Measurements from ENCODE around the gene RAB8A.
"Not testable (repeated sequence)": the region's sequence is repeated elsewhere in the genome, so short reads cannot be mapped to it uniquely, and the experiment has no call there.

Gene RAB8A

DNA sequence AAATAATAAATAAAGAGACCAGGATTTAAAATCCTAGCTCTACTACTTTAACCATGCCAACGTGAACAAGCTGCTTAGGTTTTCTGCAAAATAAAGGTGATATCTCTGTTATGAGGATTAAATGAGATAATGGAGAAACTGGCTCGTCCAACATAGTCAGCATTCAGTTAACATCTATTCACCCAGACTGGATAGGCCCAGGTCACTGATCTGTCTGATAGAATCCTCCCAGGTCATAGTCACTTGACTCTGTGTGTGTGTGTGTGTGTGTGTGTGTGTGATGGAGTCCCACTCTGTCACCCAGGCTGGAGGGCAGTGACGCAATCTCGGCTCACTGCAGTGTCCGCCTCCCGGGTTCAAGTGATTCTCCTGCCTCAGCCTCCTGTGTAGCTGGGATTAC is 12.9 kb upstream of the RAB8A start:
- TF ChIP-seq, protein P1, sequence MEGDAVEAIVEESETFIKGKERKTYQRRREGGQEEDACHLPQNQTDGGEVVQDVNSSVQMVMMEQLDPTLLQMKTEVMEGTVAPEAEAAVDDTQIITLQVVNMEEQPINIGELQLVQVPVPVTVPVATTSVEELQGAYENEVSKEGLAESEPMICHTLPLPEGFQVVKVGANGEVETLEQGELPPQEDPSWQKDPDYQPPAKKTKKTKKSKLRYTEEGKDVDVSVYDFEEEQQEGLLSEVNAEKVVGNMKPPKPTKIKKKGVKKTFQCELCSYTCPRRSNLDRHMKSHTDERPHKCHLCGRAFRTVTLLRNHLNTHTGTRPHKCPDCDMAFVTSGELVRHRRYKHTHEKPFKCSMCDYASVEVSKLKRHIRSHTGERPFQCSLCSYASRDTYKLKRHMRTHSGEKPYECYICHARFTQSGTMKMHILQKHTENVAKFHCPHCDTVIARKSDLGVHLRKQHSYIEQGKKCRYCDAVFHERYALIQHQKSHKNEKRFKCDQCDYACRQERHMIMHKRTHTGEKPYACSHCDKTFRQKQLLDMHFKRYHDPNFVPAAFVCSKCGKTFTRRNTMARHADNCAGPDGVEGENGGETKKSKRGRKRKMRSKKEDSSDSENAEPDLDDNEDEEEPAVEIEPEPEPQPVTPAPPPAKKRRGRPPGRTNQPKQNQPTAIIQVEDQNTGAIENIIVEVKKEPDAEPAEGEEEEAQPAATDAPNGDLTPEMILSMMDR (IDR thresholded peaks at IDR 0.05; ENCODE audit: low read depth, low read length, missing control alignments) = no peak
- no peak overlapping the region for H3K4me3 ChIP-seq (replicated peaks; ENCODE audit: low read depth, low read length)
- DNase-seq (ENCODE audit: extremely low read depth, low read depth) = no peak

GRCh38 chr19:16099314-16099965 is 12.2 kb upstream of the RAB8A start:
- DNase-seq (ENCODE audit: extremely low read depth, low read depth); H3K4me3 ChIP-seq (replicated peaks; ENCODE audit: low read depth, low read length): not testable (repeated sequence)

- DNase-seq (ENCODE audit: extremely low read depth, low read depth) = no peak
- no peak overlapping the region for H3K4me3 ChIP-seq (replicated peaks; ENCODE audit: low read depth, low read length)
- TF ChIP-seq, protein P1 (IDR thresholded peaks at IDR 0.05; ENCODE audit: low read depth, low read length, missing control alignments) = no peak
Measured at GRCh38 chr19:16100524-16100923, 11.2 kb upstream of the RAB8A start.

DNA sequence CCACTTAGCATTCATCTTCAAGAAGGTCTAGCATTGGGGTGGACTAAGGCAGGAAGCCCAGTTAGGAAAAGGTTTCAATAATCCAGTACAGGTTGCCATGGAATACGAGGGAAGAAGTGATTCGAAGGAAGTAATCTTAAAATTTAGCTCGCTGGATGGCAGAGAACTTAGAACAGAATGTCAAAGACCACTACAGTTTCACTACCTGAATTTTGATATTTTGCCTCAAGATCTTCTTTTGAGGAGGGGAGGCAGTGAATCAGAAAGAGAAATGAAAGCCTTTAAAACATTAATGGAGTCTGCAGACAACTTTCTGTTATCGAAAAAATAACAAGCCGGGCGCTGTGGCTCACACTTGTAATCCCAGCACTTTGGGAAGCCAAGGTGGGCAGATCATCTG is 7.0 kb upstream of the RAB8A start:
- no peak overlapping the region for H3K4me3 ChIP-seq (replicated peaks; ENCODE audit: low read depth, low read length)
- DNase-seq (ENCODE audit: extremely low read depth, low read depth) = no peak
- TF ChIP-seq, protein P1 (IDR thresholded peaks at IDR 0.05; ENCODE audit: low read depth, low read length, missing control alignments) = no peak

DNA sequence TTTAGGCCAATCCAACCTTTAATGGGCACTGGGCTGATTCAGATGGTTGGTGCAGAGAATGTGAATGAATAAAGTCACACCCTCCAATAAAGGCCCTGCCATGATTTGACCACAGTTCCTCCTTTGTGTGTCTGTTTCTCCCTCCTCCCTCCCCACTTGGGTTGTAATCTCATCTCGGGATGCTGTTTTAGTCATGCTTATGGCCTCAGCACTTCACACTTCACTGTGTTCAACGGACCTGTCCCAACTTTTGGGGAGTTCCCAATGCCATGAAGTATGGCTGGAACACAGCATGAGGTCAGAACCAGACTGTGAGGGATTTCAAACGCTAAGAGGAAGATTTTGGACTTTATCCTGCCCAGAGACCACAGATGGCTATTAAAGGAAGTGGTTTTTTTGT is 5.6 kb upstream of the RAB8A start:
- no peak overlapping the region for H3K4me3 ChIP-seq (replicated peaks; ENCODE audit: low read depth, low read length)
- DNase-seq (ENCODE audit: extremely low read depth, low read depth) = no peak
- TF ChIP-seq, protein P1 (IDR thresholded peaks at IDR 0.05; ENCODE audit: low read depth, low read length, missing control alignments) = no peak

- TF ChIP-seq, protein P1 (IDR thresholded peaks at IDR 0.05; ENCODE audit: low read depth, low read length, missing control alignments) = no peak
- peak overlapping the region; percentile 80 for H3K4me3 ChIP-seq (replicated peaks; ENCODE audit: low read depth, low read length)
- no peak for DNase-seq (ENCODE audit: extremely low read depth, low read depth)
Measured at GRCh38 chr19:16111909-16112752, 442 bp downstream of the RAB8A start.

GRCh38 chr19:16112778-16113177 is 1.1 kb downstream of the RAB8A start:
- TF ChIP-seq, protein P1 (IDR thresholded peaks at IDR 0.05; ENCODE audit: low read depth, low read length, missing control alignments) = no peak
- H3K4me3 ChIP-seq (replicated peaks; ENCODE audit: low read depth, low read length) = peak overlapping the region; percentile 80
- no peak for DNase-seq (ENCODE audit: extremely low read depth, low read depth)

Data from HFF-Myc (cell line).